Cerebellar nuclear complex (tissue), 1 donor: ENCODE results near the gene VCP.

Experiments
- DNase-seq, 2 experiments: peaks; one replicate each; lab custom pipeline; 2025; lab: John Stamatoyannopoulos, UW

Gene VCP

DNA sequence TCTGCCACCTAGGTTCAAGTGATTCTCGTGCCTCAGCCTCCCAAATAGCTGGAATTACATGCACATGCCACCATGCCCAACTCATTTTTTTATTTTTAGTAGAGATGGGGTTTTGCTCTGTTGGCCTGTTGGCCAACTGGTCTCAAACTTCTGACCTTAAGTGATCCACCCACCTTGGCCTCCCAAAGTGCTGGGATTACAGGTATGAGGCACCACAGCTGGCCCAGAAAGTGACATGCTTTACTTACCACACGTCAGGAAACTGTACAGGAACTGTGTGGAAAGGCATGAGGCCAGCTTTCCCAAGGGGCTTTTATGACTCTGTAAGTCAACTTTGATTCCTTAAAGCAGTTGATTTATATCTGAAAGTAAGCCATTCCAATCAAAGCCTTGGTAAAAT lies 57.9 kb downstream of the VCP start:
- no peak for DNase-seq

GRCh38 chr9:35010351-35010958 lies 62.0 kb downstream of the VCP start:
- no peak for DNase-seq
